H1 (cell line): ENCODE data around the gene APOBEC3H. TPM values are rescaled to one million over a fixed set of nuclear protein-coding genes. Genes with fewer than 3 reads are reported as not detected.

Source experiments
- CTCF ChIA-PET: fragments of 300-600 bp; sonication (Branson Sonifier 250); formaldehyde crosslinking; loops from one replicate; lab custom pipeline; 2021; ENCODE audit not compliant: partially characterized antibody; lab: Charles Lee
- POLR2A ChIA-PET: fragments of 300-600 bp; sonication (Branson Sonifier 250); formaldehyde crosslinking; loops from one replicate; lab custom pipeline; 2021; ENCODE audit warnings: inconsistent platforms; ENCODE audit not compliant: partially characterized antibody; lab: Charles Lee
- DNase-seq, 2 experiments: peaks; one replicate each; pipeline versions ENCODE4 v3.0.0 to v3.0.0-alpha.2; 2010 to 2022; ENCODE audit warnings: low spot score in 2 of 2, low read depth in 1 of 2, mixed read lengths in 1 of 2
- FAIRE-seq: peaks from 2 replicates; lab custom pipeline; 2011; peaks lifted over from hg19 to GRCh38; lab: Jason Lieb, UNC
- H2AFZ ChIP-seq: 2 replicates; pipeline ENCODE4 v1.8.1; 2012; ENCODE audit warnings: low read length, inconsistent platforms
- H2AK5ac ChIP-seq: 2 replicates; pipeline ENCODE4 v1.6.1; 2013; ENCODE audit warnings: low read depth, low read length
- H2BK120ac ChIP-seq: replicated peaks from 2 replicates; pipeline ENCODE3; 2013; ENCODE audit warnings: low read depth, low read length, inconsistent platforms
- H2BK12ac ChIP-seq: 2 replicates; pipeline ENCODE4 v1.6.1; 2013; ENCODE audit warnings: low read depth, low read length
- H2BK15ac ChIP-seq: 2 replicates; pipeline ENCODE4 v1.6.1; 2013; ENCODE audit warnings: low read length
- H2BK20ac ChIP-seq: 2 replicates; pipeline ENCODE4 v1.6.1; 2013; ENCODE audit warnings: low read length
- H2BK5ac ChIP-seq: 2 replicates; pipeline ENCODE4 v1.6.1; 2013; ENCODE audit warnings: low read depth, low read length
- H3K14ac ChIP-seq: 2 replicates; pipeline ENCODE4 v1.6.1; 2013; ENCODE audit warnings: inconsistent platforms; ENCODE audit not compliant: insufficient read length
- H3K18ac ChIP-seq: 2 replicates; pipeline ENCODE4 v1.6.1; 2013; ENCODE audit warnings: low read length; ENCODE audit errors: extremely low read depth
- H3K23ac ChIP-seq: 2 replicates; pipeline ENCODE4 v1.6.1; 2013; ENCODE audit warnings: inconsistent platforms; ENCODE audit not compliant: insufficient read length
- H3K23me2 ChIP-seq: 2 replicates; pipeline ENCODE4 v1.6.1; 2013; ENCODE audit warnings: low read depth, low read length
- H3K27ac ChIP-seq: 2 replicates; pipeline ENCODE4 v1.6.1; 2011; ENCODE audit warnings: low read depth, low read length, inconsistent platforms
- H3K27me3 ChIP-seq, 4 experiments: replicated peaks in 1 of 4; 1 replicate in 1 of 4; 2 replicates in 3 of 4; pipeline versions ENCODE4 v1.6.1 to v1.8.1; 2011 to 2013; ENCODE audit warnings: low read length in 3 of 4, mild to moderate bottlenecking in 3 of 4, inconsistent platforms in 2 of 4, mixed read lengths in 2 of 4, moderate library complexity in 1 of 4; ENCODE audit not compliant: control insufficient read depth in 3 of 4, insufficient read depth in 3 of 4; ENCODE audit errors: extremely low read depth in 1 of 4
- H3K36me3 ChIP-seq, 4 experiments: 2 replicates each; pipeline versions ENCODE4 v1.6.1 to v1.8.1; 2011 to 2013; ENCODE audit warnings: mild to moderate bottlenecking in 4 of 4, low read length in 3 of 4, moderate library complexity in 2 of 4, control low read depth in 1 of 4, inconsistent platforms in 1 of 4; ENCODE audit not compliant: insufficient read depth in 4 of 4, control insufficient read depth in 2 of 4
- H3K4ac ChIP-seq: replicated peaks from 2 replicates; pipeline ENCODE3; 2013; ENCODE audit warnings: low read length, low read depth, mixed read lengths, inconsistent platforms; ENCODE audit not compliant: insufficient read length
- H3K4me1 ChIP-seq, 4 experiments: replicated peaks in 1 of 4; 1 replicate in 1 of 4; 2 replicates in 3 of 4; pipeline versions ENCODE4 v1.6.1 to v1.8.1; 2011 to 2013; ENCODE audit warnings: low read length in 3 of 4, inconsistent platforms in 2 of 4, mixed read lengths in 1 of 4; ENCODE audit not compliant: insufficient read depth in 4 of 4, control insufficient read depth in 3 of 4
- H3K4me2 ChIP-seq, 2 experiments: 2 replicates each; pipeline versions ENCODE4 v1.6.1 to v1.8.1; 2011 to 2013; ENCODE audit warnings: low read depth in 2 of 2, low read length in 2 of 2, control low read depth in 1 of 2, inconsistent platforms in 1 of 2, mild to moderate bottlenecking in 1 of 2; ENCODE audit not compliant: insufficient read depth in 1 of 2
- H3K4me3 ChIP-seq, 4 experiments: fragments of 200-600, 300-600 bp in 1 of 4; sonication (generic), shearing (Covaris generic), sonication (Bioruptor Twin) in 1 of 4; 2 replicates each; pipeline versions ENCODE4 v1.5.1 to v1.8.1; 2011 to 2016; ENCODE audit warnings: low read length in 4 of 4, low read depth in 3 of 4, control low read depth in 2 of 4, inconsistent platforms in 2 of 4, mild to moderate bottlenecking in 2 of 4, mixed read lengths in 1 of 4, moderate library complexity in 1 of 4; ENCODE audit not compliant: insufficient read depth in 2 of 4; ENCODE audit errors: extremely low read depth in 1 of 4
- H3K56ac ChIP-seq: replicated peaks from 2 replicates; pipeline ENCODE3; 2013; ENCODE audit warnings: low read depth, mild to moderate bottlenecking, mixed read lengths, low read length, inconsistent platforms; ENCODE audit not compliant: insufficient read length
- H3K79me1 ChIP-seq: 2 replicates; pipeline ENCODE4 v1.6.1; 2013; ENCODE audit warnings: low read depth, low read length, control low read depth
- H3K79me2 ChIP-seq, 2 experiments: 2 replicates each; pipeline versions ENCODE4 v1.6.1 to v1.8.1; 2012 to 2013; ENCODE audit warnings: low read length in 2 of 2, mild to moderate bottlenecking in 2 of 2, inconsistent platforms in 1 of 2; ENCODE audit not compliant: insufficient read depth in 2 of 2, control insufficient read depth in 1 of 2
- H3K9ac ChIP-seq, 4 experiments: replicated peaks in 1 of 4; 1 replicate in 1 of 4; 2 replicates in 3 of 4; pipeline versions ENCODE4 v1.6.1 to v1.8.1; 2011 to 2013; ENCODE audit warnings: low read depth in 3 of 4, low read length in 3 of 4, control low read depth in 2 of 4, mild to moderate bottlenecking in 2 of 4, moderate library complexity in 2 of 4, inconsistent platforms in 1 of 4; ENCODE audit errors: extremely low read depth in 1 of 4
- H3K9me3 ChIP-seq, 2 experiments: 2 replicates each; pipeline versions ENCODE4 v1.6.1 to v1.8.1; 2012 to 2013; ENCODE audit warnings: mild to moderate bottlenecking in 2 of 2, moderate library complexity in 2 of 2, control low read depth in 1 of 2, inconsistent platforms in 1 of 2, low read depth in 1 of 2, low read length in 1 of 2, mixed read lengths in 1 of 2; ENCODE audit not compliant: insufficient read depth in 2 of 2
- H4K20me1 ChIP-seq, 2 experiments: replicated peaks in 1 of 2; 2 replicates each; pipeline versions ENCODE3 to v1.8.1; 2011 to 2013; ENCODE audit warnings: inconsistent platforms in 2 of 2, low read length in 2 of 2, mild to moderate bottlenecking in 1 of 2; ENCODE audit not compliant: insufficient read depth in 2 of 2, control insufficient read depth in 1 of 2
- H4K5ac ChIP-seq: 2 replicates; pipeline ENCODE4 v1.6.1; 2013; ENCODE audit warnings: low read length, low read depth, mixed read lengths, inconsistent platforms; ENCODE audit not compliant: insufficient read length
- H4K8ac ChIP-seq: 2 replicates; pipeline ENCODE4 v1.8.0; 2013; ENCODE audit warnings: mild to moderate bottlenecking, moderate library complexity, low read length, inconsistent platforms; ENCODE audit not compliant: insufficient read depth; ENCODE audit errors: extremely low read depth
- H4K91ac ChIP-seq: replicated peaks from 2 replicates; pipeline ENCODE3; 2013; ENCODE audit warnings: low read length, mixed read lengths, inconsistent platforms; ENCODE audit not compliant: insufficient read length
- ASH2L ChIP-seq: fragments of 200-600, 300-600 bp; sonication (generic); IDR thresholded peaks from one replicate; pipeline ENCODE4 v1.7.1; 2017; ENCODE audit warnings: low read length
- BRCA1 ChIP-seq: IDR thresholded peaks from 2 replicates; pipeline ENCODE4 v1.6.1; 2012; ENCODE audit warnings: low read depth, low read length, improper control_type of control experiment
- CHD1 ChIP-seq: IDR thresholded peaks from 2 replicates; pipeline ENCODE4 v1.6.1; 2012; ENCODE audit warnings: low read depth, low read length, improper control_type of control experiment
- EZH2 ChIP-seq: fragments of 200-600 bp; sonication (generic); IDR thresholded peaks from 2 replicates; pipeline ENCODE4 v1.7.1; 2012; ENCODE audit warnings: low read depth, mild to moderate bottlenecking, moderate library complexity, low read length, inconsistent platforms; ENCODE audit not compliant: severe bottlenecking
- GTF2F1 ChIP-seq: IDR thresholded peaks from 2 replicates; pipeline ENCODE4 v1.6.1; 2012; ENCODE audit warnings: low read depth, low read length, improper control_type of control experiment, borderline replicate concordance
- RAD21 ChIP-seq, 2 experiments: IDR thresholded peaks in 1 of 2; conservative IDR thresholded peaks in 1 of 2; 2 replicates each; pipeline ENCODE4 v1.6.1; 2011; ENCODE audit warnings: low read depth in 2 of 2, low read length in 2 of 2, improper control_type of control experiment in 1 of 2, inconsistent platforms in 1 of 2, mild to moderate bottlenecking in 1 of 2, moderate library complexity in 1 of 2
- SP1 ChIP-seq: IDR thresholded peaks from 2 replicates; pipeline ENCODE4 v1.6.1; 2011; ENCODE audit warnings: low read depth, low read length
- SP2 ChIP-seq: IDR thresholded peaks from 2 replicates; pipeline ENCODE4 v1.6.1; 2012; ENCODE audit warnings: mild to moderate bottlenecking, low read length, inconsistent platforms
- YY1 ChIP-seq: IDR thresholded peaks from 2 replicates; pipeline ENCODE4 v1.6.1; 2011; ENCODE audit warnings: low read depth, mild to moderate bottlenecking, low read length
- WGBS, 2 experiments: shearing (Covaris generic) in 1 of 2; methylation state at CpG; one replicate each; pipeline versions ENCODE4 v1.1.6 to v1.1.7; 2013 to 2015; ENCODE audit warnings: low lambda C conversion rate in 2 of 2, mixed read lengths in 2 of 2, inconsistent platforms in 1 of 2, low coverage in 1 of 2, missing lambda C conversion rate in 1 of 2; ENCODE audit not compliant: insufficient replicate concordance in 2 of 2, insufficient coverage in 1 of 2, insufficient read length in 1 of 2; ENCODE audit errors: extremely low coverage in 1 of 2, missing lambda C conversion rate in 1 of 2; 5-methylcytosine and 5-hydroxymethylcytosine counted together
- polyA plus RNA-seq, 7 experiments: library from polyadenylated mRNA; depleted of rRNA in 3 of 7; stranded (reverse) in 5 of 7; unstranded in 2 of 7; fragments of >200 nt in 5 of 7; fragments of 200-250 nt in 2 of 7; gene quantifications; 1 replicate in 5 of 7; 2 replicates in 1 of 7; 4 replicates in 1 of 7; pipeline versions ENCODE4 v1.2.1 to v1.2.3, GENCODE V29; 2011 to 2013; ENCODE audit warnings: missing spikeins in 2 of 7, mixed read lengths in 2 of 7
- total RNA-seq: library from RNA; stranded (reverse); fragmentation: NEBNext Ultra II Directional; extraction: Animal tissue kit (Norgen Biotek cat#: 25700); gene quantifications from 2 replicates; pipeline ENCODE4 v1.2.1, GENCODE V29; 2021

The APOBEC3H gene
- total and polyA plus RNA-seq, 2 of the 8 experiments (the other 6 are each of a cell fraction or from before 2014, with no cell fraction given), result 0.47 to 0.56 TPM

DNA sequence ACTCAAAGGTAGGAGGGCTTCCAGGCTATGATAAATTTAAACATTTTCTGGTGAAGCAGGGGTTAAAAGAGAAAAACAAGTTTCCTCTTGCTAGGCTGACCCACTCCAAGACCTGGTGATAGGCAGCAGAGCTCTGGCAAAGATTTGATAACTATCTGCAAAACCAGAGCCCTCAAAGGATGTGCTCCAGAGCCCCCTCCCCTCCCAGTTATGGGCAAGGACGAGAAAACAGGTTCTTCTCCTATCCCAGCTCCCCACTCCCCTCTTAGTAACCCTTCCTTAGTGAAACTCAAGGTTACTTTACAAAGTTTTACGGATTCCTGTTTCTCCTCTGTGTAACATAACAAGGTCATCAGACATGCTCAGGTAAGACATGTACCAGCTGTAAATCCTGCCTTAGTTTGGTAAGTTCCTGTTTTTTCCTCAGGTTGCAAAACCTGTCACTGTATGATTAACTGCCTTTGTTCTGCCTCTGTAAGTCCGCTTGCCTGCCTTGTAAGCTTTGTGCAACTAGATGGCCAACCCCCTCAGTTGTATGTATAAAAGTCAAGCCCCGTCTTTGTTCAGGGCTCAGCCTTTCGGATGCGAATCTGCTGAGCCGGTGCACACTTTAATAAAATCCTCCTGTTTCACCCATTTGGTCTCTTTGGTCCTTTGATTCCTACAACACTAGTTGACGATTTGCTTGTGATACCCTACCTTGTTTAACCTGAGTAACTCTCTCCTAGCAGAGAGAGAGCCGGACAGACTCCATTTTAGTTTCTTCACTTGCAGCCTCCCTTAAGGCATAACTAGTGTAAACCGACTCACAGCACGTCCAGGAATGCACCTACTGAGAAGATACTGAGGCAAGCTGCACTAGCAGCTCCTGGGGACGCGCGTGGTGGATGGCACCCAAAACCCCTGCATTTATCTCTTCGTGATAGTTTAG, 13.9 kb downstream of the APOBEC3H start:
- Histone ChIP-seq H3K9me3 (no peaks in the 10 kb centered on the region), H3K27me3 (no peaks in the 10 kb centered on the region), H2BK120ac (no peak overlapping the region), H4K91ac (no peak overlapping the region), H2BK20ac (no peak overlapping the region), H4K8ac (no peak overlapping the region), H2AFZ (no peak overlapping the region; the same call in 1 of the 2 replicates), H2BK15ac (no peak overlapping the region), H3K18ac (no peak overlapping the region; the same call in 1 of the 2 replicates), H3K4me3 (no peak overlapping the region), H3K4me1 (peaks cover 4 to 13% (median 8%) of the 10 kb centered on the region in 4 experiments; a peak in 4 of 7 replicates), H3K23me2 (no peaks in the 10 kb centered on the region; the same call in 1 of the 2 replicates), H3K27ac (no peak overlapping the region), H3K36me3 (no peaks in the 10 kb centered on the region), H4K20me1 (no peaks in the 10 kb centered on the region), H2AK5ac (peak overlapping the region; percentile 83; the same call in 1 of the 2 replicates), H2BK5ac (0 out of 2 replicates have a peak overlapping the region, but pooled peaks have one; percentile 2), H2BK12ac (no peak overlapping the region), H4K5ac (no peak overlapping the region), H3K4me2 (peak overlapping the region in 1 of 2 experiments; percentile 13; a peak in 1 of 4 replicates), H3K79me1 (no peaks in the 10 kb centered on the region), H3K14ac (no peak overlapping the region), H3K79me2 (no peaks in the 10 kb centered on the region), H3K9ac (no peak overlapping the region; a peak in 2 of 7 replicates), H3K23ac (no peak overlapping the region), H3K4ac (no peak overlapping the region), H3K56ac (no peak overlapping the region)
- ChIA-PET CTCF (interaction anchor here (1.0 to 1.7 kb wide), 4 partner anchors 10 to 241 kb away, joined by 3 to 6 read pairs (median 4); no protein-coding TSS in a partner anchor), POLR2A (interaction anchor here (0.9 kb wide), 1 partner anchor 13 kb away, joined by 3 read pairs; no protein-coding TSS in a partner anchor)
- 78% methylated on average over 15 of the region's 15 CpGs; no CpG with 5 or more reads in 1 of the 2 experiments for WGBS, 2 experiments
- FAIRE-seq, result no peak
- DNase-seq, result no peak
- TF ChIP-seq ASH2L (no peak), YY1 (no peak), CHD1 (no peak), SP2 (no peak), GTF2F1 (no peak), RAD21 (IDR thresholded peaks at IDR 0.05 in 1 of 2, conservative IDR thresholded peaks at IDR 0.05 in 1 of 2; ENCODE audit: low read depth in 2 of 2, low read length in 2 of 2) (no peak), BRCA1 (no peak), SP1 (no peak), EZH2 (no peak)
